Ascending aorta (tissue), 2 donors: ENCODE data around the gene PNLIPRP2. TPM values are rescaled to one million over a fixed set of nuclear protein-coding genes. Genes with fewer than 3 reads are reported as not detected.

Source experiments
- DNase-seq, 2 donors: peaks; one replicate each; pipeline ENCODE4 v3.0.0-alpha.2; 2019; ENCODE audit warnings: low spot score in 2 of 2
- H3K27ac ChIP-seq, 2 donors: fragments of 200-600 bp; sonication (generic); one replicate each; pipeline ENCODE4 v1.5.1; 2016 to 2017; ENCODE audit warnings: mild to moderate bottlenecking in 1 of 2
- H3K27me3 ChIP-seq: fragments of 200-600 bp; sonication (generic); one replicate; pipeline ENCODE4 v1.5.1; 2017
- H3K36me3 ChIP-seq, 2 donors: fragments of 200-600 bp; sonication (generic); one replicate each; pipeline ENCODE4 v1.5.1; 2016
- H3K4me1 ChIP-seq, 2 donors: fragments of 200-600 bp; sonication (generic); one replicate each; pipeline ENCODE4 v1.5.1; 2016 to 2017; ENCODE audit warnings: mild to moderate bottlenecking in 1 of 2
- H3K4me3 ChIP-seq, 2 donors: fragments of 200-600 bp; sonication (generic); one replicate each; pipeline ENCODE4 v1.5.1; 2016 to 2017; ENCODE audit warnings: mild to moderate bottlenecking in 1 of 2
- H3K9me3 ChIP-seq, 2 donors: fragments of 200-600 bp; sonication (generic); one replicate each; pipeline ENCODE4 v1.5.1; 2016
- intact Hi-C: fragments of 100-400 bp; cut with DNase I; formaldehyde crosslinking; loops from one replicate; pipeline ENCODE4 v1.15.1; 2023
- total RNA-seq: library from RNA; depleted of rRNA; stranded (reverse); fragments of >200 nt; gene quantifications from one replicate; pipeline ENCODE4 v1.1.0, GENCODE V29; 2016
- TF ChIP-seq, protein P1 (sequence below), 3 experiments: fragments of 200-600 bp in 2 of 3; fragments of 450-650 bp in 1 of 3; sonication (generic) in 2 of 3; IDR thresholded peaks; one replicate each; pipeline ENCODE4 v1.5.1; 2016 to 2019; ENCODE audit warnings: antibody characterized with exemption in 3 of 3, mild to moderate bottlenecking in 1 of 3, moderate library complexity in 1 of 3

The PNLIPRP2 gene
- total RNA-seq, 1 donor from 2014 or later: not detected

DNA sequence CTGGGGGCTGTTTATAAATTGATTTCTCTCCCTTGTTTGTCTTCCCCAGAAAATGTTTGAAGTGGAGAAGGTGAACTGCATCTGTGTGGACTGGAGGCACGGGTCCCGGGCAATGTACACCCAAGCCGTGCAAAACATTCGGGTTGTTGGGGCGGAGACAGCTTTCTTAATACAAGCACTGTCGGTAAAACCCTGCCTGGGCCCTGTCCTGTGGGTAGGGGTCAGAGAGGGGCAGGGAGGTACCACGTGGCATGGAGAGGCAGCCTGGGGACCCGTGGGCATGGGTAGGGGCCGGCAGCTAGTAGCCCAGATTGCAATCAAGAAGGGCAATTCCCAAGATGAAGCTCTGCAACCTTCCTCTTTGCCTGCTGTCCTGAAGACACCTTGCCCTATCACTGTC is 6.1 kb downstream of the PNLIPRP2 start:
- Histone ChIP-seq H3K4me1 (no peaks in the 10 kb centered on the region), H3K9me3 (no peaks in the 10 kb centered on the region), H3K27me3 (no peaks in the 10 kb centered on the region), H3K4me3 (no peak overlapping the region), H3K27ac (no peak overlapping the region), H3K36me3 (no peaks in the 10 kb centered on the region)
- no peak for DNase-seq
- intact Hi-C loops: no loop called here
- TF ChIP-seq, protein P1, sequence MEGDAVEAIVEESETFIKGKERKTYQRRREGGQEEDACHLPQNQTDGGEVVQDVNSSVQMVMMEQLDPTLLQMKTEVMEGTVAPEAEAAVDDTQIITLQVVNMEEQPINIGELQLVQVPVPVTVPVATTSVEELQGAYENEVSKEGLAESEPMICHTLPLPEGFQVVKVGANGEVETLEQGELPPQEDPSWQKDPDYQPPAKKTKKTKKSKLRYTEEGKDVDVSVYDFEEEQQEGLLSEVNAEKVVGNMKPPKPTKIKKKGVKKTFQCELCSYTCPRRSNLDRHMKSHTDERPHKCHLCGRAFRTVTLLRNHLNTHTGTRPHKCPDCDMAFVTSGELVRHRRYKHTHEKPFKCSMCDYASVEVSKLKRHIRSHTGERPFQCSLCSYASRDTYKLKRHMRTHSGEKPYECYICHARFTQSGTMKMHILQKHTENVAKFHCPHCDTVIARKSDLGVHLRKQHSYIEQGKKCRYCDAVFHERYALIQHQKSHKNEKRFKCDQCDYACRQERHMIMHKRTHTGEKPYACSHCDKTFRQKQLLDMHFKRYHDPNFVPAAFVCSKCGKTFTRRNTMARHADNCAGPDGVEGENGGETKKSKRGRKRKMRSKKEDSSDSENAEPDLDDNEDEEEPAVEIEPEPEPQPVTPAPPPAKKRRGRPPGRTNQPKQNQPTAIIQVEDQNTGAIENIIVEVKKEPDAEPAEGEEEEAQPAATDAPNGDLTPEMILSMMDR (IDR thresholded peaks at IDR 0.05): no peak

DNA sequence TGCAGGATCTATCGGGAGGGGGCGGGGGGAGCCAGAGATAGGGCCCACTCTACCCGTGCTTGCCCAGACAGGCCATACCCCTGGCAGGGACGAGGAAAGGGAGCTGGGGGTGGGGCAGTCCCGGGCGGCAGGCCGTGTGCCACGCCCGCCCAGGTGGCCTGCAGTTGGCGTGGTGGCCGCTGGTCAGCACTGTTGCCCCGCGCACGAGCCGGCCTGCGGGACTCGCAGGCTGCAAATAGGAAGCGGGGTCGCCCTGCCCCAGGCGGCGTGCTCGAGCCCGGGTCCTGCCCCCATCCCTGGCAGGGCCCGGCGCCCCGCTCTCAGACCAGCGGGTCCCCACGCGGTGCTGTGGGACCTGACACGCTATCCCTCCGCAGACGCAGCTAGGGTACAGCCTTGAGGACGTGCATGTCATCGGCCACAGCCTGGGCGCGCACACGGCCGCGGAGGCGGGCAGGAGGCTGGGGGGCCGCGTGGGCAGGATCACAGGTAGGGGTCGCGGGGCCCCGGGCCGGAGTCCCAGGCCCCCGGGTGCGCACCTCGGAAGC is 6.7 kb downstream of the PNLIPRP2 start:
- DNase-seq: no peak
- TF ChIP-seq, protein P1 (IDR thresholded peaks at IDR 0.05): peak in 1 of 3 experiments; percentile 6
- Histone ChIP-seq H3K27me3 (no peaks in the 10 kb centered on the region), H3K9me3 (no peaks in the 10 kb centered on the region), H3K4me3 (peak overlapping the region in 1 of 2 donors; percentile 13), H3K4me1 (no peaks in the 10 kb centered on the region), H3K36me3 (no peaks in the 10 kb centered on the region), H3K27ac (no peak overlapping the region)
- intact Hi-C loops: no loop called here

DNA sequence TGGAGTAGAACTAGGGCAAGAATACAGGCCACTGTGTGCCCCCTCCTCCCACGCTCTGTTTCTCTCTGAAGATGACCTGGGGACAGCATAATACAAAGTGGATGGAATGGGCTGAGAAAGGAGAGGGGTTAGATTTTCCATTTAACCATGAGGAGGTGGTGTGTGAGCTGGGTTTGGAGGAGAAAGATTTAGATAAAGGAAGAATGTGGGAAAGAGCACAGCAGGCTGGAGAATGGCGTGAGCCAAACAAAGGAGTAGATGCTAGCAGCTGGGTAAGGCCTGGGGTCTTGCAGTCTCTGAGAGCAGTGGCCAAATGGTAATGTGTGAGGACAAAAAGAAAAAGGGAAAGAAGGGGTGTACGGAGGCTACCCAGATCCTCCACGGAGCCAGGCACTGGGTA is 8.6 kb downstream of the PNLIPRP2 start:
- H3K9me3 ChIP-seq: no peaks in the 10 kb centered on the region
- intact Hi-C loops: no loop called here
- no peak overlapping the region for H3K27ac ChIP-seq
- DNase-seq: no peak
- no peaks in the 10 kb centered on the region for H3K36me3 ChIP-seq
- TF ChIP-seq, protein P1 (IDR thresholded peaks at IDR 0.05): no peak
- no peak overlapping the region for H3K4me3 ChIP-seq
- no peaks in the 10 kb centered on the region for H3K27me3 ChIP-seq
- H3K4me1 ChIP-seq: no peaks in the 10 kb centered on the region

DNA sequence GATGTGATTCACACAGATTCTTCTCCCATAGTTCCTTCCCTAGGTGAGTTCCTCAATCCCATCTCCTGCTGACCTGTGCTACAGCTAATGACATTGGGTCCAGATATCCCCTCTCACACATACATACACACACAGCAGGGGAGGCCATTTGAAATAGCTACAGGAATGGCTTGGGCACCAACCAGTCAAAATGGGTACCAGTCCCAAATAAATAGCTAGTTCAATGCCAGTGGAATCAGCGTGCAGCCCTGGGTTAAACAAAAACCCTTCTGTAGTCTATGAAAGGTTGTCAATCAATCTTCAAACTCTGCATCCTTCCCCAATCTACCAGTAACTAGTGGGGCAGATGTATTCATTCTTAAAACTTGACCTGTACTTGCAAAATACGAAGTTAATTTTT is 9.3 kb downstream of the PNLIPRP2 start:
- H3K27me3 ChIP-seq: no peaks in the 10 kb centered on the region
- H3K27ac ChIP-seq: no peak overlapping the region
- H3K36me3 ChIP-seq: no peaks in the 10 kb centered on the region
- intact Hi-C loops: no loop called here
- no peaks in the 10 kb centered on the region for H3K9me3 ChIP-seq
- H3K4me1 ChIP-seq: no peaks in the 10 kb centered on the region
- TF ChIP-seq, protein P1 (IDR thresholded peaks at IDR 0.05): no peak
- H3K4me3 ChIP-seq: no peak overlapping the region
- DNase-seq: no peak

DNA sequence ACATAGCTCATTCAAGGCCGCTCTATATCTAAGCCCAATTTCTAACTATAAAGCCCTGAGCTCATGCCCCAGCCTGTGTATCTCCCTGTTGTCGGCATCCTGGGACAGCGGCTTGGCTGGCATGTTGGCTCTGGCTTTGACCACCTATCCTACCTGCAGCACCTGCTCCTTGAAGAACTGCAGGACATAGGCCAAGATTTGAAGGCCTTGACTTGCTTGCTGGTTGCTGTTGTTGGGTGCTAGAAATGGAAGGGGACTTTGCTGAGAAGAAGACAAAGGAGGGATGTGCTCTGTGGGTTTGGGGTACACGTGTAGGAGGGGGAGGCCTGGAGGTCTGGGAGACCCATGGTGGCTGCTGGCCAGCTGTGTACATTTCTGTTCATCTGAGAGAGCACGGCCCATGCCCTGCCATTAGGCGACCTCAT is 11.1 kb downstream of the PNLIPRP2 start:
- intact Hi-C loops: no loop called here
- no peak for DNase-seq
- TF ChIP-seq, protein P1 (IDR thresholded peaks at IDR 0.05): no peak

More for the DNA sequence above, 11.1 kb downstream of the PNLIPRP2 start:
- Histone ChIP-seq H3K4me1 (no peaks in the 10 kb centered on the region), H3K9me3 (no peaks in the 10 kb centered on the region), H3K36me3 (no peaks in the 10 kb centered on the region), H3K4me3 (no peak overlapping the region), H3K27ac (no peak overlapping the region), H3K27me3 (no peaks in the 10 kb centered on the region)
